MM.1S (cell line): ENCODE data around the gene AFF4.

Experiments
- CTCF ChIP-seq: fragments of 300-600 bp; sonication (generic); IDR thresholded peaks from 2 replicates; pipeline ENCODE4 v1.5.1; 2016; ENCODE audit warnings: antibody characterized with exemption, low read length, mixed read lengths
- EZH2phosphoT487 ChIP-seq: fragments of 300-600 bp; sonication (generic); IDR thresholded peaks from 2 replicates; pipeline ENCODE4 v1.6.1; 2018; ENCODE audit warnings: antibody characterized with exemption, low read length

GRCh38 chr5:132987531-132988408, 24.3 kb upstream of the AFF4 start:
- no peak for TF ChIP-seq EZH2phosphoT487
- no peak for TF ChIP-seq CTCF
